H1 (cell line): ENCODE measurements around the gene ZNF575. TPM values are rescaled to one million over a fixed set of nuclear protein-coding genes. Genes with fewer than 3 reads are reported as not detected.

Experiments
- HDAC2 ChIP-seq, 2 experiments: fragments of 300-600 bp in 1 of 2; sonication (generic) in 1 of 2; IDR thresholded peaks; 2 replicates each; pipeline ENCODE4 v1.6.1; 2011 to 2012; ENCODE audit warnings: low read depth in 2 of 2, low read length in 2 of 2, mild to moderate bottlenecking in 2 of 2, moderate library complexity in 2 of 2, borderline replicate concordance in 1 of 2, inconsistent platforms in 1 of 2
- JUN ChIP-seq: IDR thresholded peaks from 2 replicates; pipeline ENCODE4 v1.6.1; 2011; ENCODE audit warnings: low read depth, mild to moderate bottlenecking, improper control_type of control experiment, low read length
- RAD21 ChIP-seq, 2 experiments: IDR thresholded peaks in 1 of 2; conservative IDR thresholded peaks in 1 of 2; 2 replicates each; pipeline ENCODE4 v1.6.1; 2011; ENCODE audit warnings: low read depth in 2 of 2, low read length in 2 of 2, improper control_type of control experiment in 1 of 2, inconsistent platforms in 1 of 2, mild to moderate bottlenecking in 1 of 2, moderate library complexity in 1 of 2
- SAP30 ChIP-seq: fragments of 300-600 bp; sonication (generic); IDR thresholded peaks from 2 replicates; pipeline ENCODE4 v1.7.1; 2012; ENCODE audit warnings: low read length, moderate library complexity, mild to moderate bottlenecking, inconsistent platforms; ENCODE audit not compliant: insufficient read depth, insufficient replicate concordance
- polyA plus RNA-seq, 7 experiments: library from polyadenylated mRNA; depleted of rRNA in 3 of 7; stranded (reverse) in 5 of 7; unstranded in 2 of 7; fragments of >200 nt in 5 of 7; fragments of 200-250 nt in 2 of 7; gene quantifications; 1 replicate in 5 of 7; 2 replicates in 1 of 7; 4 replicates in 1 of 7; pipeline versions ENCODE4 v1.2.1 to v1.2.3, GENCODE V29; 2011 to 2013; ENCODE audit warnings: missing spikeins in 2 of 7, mixed read lengths in 2 of 7
- total RNA-seq: library from RNA; stranded (reverse); fragmentation: NEBNext Ultra II Directional; extraction: Animal tissue kit (Norgen Biotek cat#: 25700); gene quantifications from 2 replicates; pipeline ENCODE4 v1.2.1, GENCODE V29; 2021
- TF ChIP-seq, protein P1 (sequence below), 3 experiments: IDR thresholded peaks; 1 replicate in 2 of 3; 2 replicates in 1 of 3; pipeline versions ENCODE4 v1.5.1 to v1.6.1; 2011; ENCODE audit warnings: low read length in 3 of 3, mild to moderate bottlenecking in 3 of 3, inconsistent platforms in 2 of 3, low read depth in 1 of 3, moderate library complexity in 1 of 3; ENCODE audit not compliant: insufficient read depth in 1 of 3; ENCODE audit errors: control extremely low read depth in 1 of 3
- TF ChIP-seq, protein P2 (sequence below): IDR thresholded peaks from 2 replicates; pipeline ENCODE4 v1.6.1; 2012; ENCODE audit warnings: inconsistent platforms

ZNF575 gene
- total and polyA plus RNA-seq, 2 of the 8 experiments (the other 6 are each of a cell fraction or from before 2014, with no cell fraction given): 0.05 TPM; not detected in 1

DNA sequence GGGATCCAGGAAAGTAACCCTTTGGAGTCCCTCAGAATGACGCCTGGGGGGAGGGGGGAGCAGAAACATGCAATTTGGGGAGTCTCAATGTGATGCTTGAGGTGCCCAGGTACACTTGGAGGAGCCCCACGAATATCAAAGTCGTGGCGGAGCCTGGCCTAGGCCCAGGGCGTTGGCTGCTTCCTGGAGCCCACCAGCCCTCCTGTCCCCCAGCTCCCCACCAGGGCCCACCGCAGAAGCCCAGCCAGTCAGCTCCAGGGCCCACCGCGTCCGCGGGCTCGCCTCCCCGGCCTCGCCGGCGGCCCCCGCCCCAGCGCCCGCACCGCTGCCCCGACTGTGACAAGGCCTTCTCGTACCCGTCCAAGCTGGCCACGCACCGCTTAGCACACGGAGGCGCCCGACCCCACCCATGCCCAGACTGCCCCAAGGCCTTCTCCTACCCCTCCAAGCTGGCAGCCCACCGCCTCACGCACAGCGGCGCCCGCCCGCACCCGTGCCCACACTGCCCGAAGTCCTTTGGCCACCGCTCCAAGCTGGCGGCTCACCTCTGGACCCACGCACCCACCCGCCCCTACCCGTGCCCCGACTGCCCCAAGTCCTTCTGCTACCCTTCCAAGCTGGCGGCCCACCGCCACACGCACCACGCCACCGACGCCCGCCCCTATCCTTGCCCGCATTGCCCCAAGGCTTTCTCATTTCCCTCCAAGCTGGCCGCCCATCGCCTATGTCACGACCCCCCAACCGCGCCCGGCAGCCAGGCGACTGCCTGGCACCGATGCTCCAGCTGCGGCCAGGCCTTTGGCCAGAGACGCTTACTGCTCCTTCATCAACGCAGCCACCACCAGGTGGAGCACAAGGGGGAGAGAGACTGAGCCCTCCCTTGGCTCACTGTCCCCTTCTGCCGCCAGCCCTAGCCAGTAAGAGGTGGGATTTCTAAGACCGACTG, 2.1 kb downstream of the ZNF575 start (continued):
- TF ChIP-seq, protein P1, sequence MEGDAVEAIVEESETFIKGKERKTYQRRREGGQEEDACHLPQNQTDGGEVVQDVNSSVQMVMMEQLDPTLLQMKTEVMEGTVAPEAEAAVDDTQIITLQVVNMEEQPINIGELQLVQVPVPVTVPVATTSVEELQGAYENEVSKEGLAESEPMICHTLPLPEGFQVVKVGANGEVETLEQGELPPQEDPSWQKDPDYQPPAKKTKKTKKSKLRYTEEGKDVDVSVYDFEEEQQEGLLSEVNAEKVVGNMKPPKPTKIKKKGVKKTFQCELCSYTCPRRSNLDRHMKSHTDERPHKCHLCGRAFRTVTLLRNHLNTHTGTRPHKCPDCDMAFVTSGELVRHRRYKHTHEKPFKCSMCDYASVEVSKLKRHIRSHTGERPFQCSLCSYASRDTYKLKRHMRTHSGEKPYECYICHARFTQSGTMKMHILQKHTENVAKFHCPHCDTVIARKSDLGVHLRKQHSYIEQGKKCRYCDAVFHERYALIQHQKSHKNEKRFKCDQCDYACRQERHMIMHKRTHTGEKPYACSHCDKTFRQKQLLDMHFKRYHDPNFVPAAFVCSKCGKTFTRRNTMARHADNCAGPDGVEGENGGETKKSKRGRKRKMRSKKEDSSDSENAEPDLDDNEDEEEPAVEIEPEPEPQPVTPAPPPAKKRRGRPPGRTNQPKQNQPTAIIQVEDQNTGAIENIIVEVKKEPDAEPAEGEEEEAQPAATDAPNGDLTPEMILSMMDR (IDR thresholded peaks at IDR 0.05; ENCODE audit: control extremely low read depth in 1 of 3, insufficient read depth in 1 of 3, low read depth in 1 of 3, low read length in 3 of 3): peak; percentile 80 to 91 (median 83)
- no peak for TF ChIP-seq JUN
- TF ChIP-seq, protein P2, sequence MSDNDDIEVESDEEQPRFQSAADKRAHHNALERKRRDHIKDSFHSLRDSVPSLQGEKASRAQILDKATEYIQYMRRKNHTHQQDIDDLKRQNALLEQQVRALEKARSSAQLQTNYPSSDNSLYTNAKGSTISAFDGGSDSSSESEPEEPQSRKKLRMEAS: peak; percentile 53; the same call in 1 of the 2 replicates
- no peak for TF ChIP-seq SAP30
- no peak for TF ChIP-seq HDAC2 (IDR thresholded peaks at IDR 0.05; ENCODE audit: borderline replicate concordance in 1 of 2, low read depth in 2 of 2, low read length in 2 of 2)
- peak; percentile 52 to 65 for TF ChIP-seq RAD21 (IDR thresholded peaks at IDR 0.05 in 1 of 2, conservative IDR thresholded peaks at IDR 0.05 in 1 of 2; ENCODE audit: low read depth in 2 of 2, low read length in 2 of 2)
- TF ChIP-seq, all 59 proteins: peak for 5
